ENCODE results near the gene PTPRA. TPM values are rescaled to one million over a fixed set of nuclear protein-coding genes. Genes with fewer than 3 reads are reported as not detected.

The PTPRA gene
- total and polyA plus RNA-seq, 10 of the 15 experiments (the other 5 are each of a cell fraction or from before 2014, with no cell fraction given), result 3.9 to 62.1 (median 34.6) TPM

DNA sequence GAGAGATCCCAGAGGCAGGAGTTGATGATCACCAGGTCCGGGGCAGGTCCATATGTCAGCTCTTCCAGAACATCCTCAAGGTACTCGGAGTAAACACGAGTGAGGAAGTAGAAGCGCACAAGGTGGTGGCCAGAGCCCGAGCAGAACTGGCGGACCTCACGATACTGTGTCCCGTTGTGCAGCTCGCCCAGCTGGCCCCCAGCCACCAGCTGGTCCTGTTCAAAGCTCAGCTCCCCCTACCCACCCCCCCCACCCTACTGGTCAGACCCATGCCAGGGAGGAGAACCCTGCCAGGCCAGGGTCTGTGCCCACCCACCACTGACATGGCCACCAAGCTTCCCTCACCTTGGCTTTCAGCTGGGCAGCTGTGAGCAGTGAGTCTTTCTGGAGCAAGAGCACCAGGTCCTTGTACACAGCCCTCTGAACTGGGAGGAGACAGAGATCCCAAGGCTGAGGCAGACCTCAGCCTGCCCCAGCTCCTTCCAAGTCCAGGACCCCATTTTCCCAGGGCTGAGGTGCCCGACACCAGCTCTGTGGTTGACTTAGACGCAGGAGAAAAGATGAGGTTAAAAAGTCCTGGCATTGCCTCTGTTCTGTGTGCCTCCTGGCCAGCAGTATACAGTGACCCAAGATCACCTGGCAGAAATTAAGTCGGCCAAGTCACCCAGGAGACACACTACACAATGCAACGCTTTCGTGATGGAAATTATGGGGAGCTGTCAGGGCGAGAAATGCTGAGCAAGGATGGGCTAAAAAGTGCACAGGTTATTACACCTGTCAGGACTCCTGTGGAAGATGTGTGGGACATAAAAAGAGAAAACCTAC lies 34.2 kb upstream of the PTPRA start:
- BruUV-seq (replicated peaks), result TSS peak; percentile 61
- intact Hi-C loops (cut with micrococcal nuclease; ENCODE audit: unreplicated experiment), result no loop called here
- ChIA-PET RAD21 (ENCODE audit: unreplicated experiment) (no interaction called here), CTCF (interaction anchor here (0.5 kb wide), 1 partner anchor 307 kb away, joined by 4 read pairs; no protein-coding TSS in a partner anchor), SMC1A (ENCODE audit: uncharacterized antibody, unreplicated experiment) (interaction anchor here (1.2 kb wide), 1 partner anchor 10 kb away, joined by 3 read pairs; no protein-coding TSS in a partner anchor), POLR2A (no interaction called here)
- DNase-seq (ENCODE audit: low read depth, low spot score), result no peak
- Histone ChIP-seq H2AFZ (ENCODE audit: control insufficient read depth, low read depth, low read length) (no peak overlapping the region), H3K4me3 (peak overlapping the region; percentile 83; the same call in 1 of the 2 replicates), H3K79me2 (ENCODE audit: control insufficient read depth, insufficient read depth, low read length) (peaks cover 6% of the 10 kb centered on the region; the same call in 1 of the 2 replicates), H3K27ac (ENCODE audit: control insufficient read depth, insufficient read depth) (no peak overlapping the region), H4K20me1 (ENCODE audit: control insufficient read depth, insufficient read depth) (no peaks in the 10 kb centered on the region), H3K4me1 (ENCODE audit: control insufficient read depth, insufficient read depth, low read length) (peaks cover 14% of the 10 kb centered on the region), H3K36me3 (ENCODE audit: control insufficient read depth in 2 of 2, insufficient read depth in 2 of 2, low read length in 1 of 2) (no peaks in the 10 kb centered on the region), H3K27me3 (replicated peaks in 1 of 2; ENCODE audit: control insufficient read depth in 2 of 2, insufficient read depth in 2 of 2, low read length in 1 of 2) (no peaks in the 10 kb centered on the region), H3K9me3 (replicated peaks; ENCODE audit: control insufficient read depth, insufficient read depth, low read length) (no peaks in the 10 kb centered on the region), H3K9ac (ENCODE audit: control insufficient read depth, insufficient read depth, low read length) (no peak overlapping the region), H3K4me2 (ENCODE audit: control insufficient read depth, insufficient read depth) (peak overlapping the region; percentile 92)
- FAIRE-seq, result no peak
- in situ Hi-C loops (cut with MboI), result no loop called here
- no peak for ATAC-seq
- 98% methylated on average over 15 of the region's 15 CpGs for WGBS (ENCODE audit: insufficient coverage, insufficient replicate concordance, low lambda C conversion rate, missing lambda C conversion rate)
- TF ChIP-seq, protein P1, sequence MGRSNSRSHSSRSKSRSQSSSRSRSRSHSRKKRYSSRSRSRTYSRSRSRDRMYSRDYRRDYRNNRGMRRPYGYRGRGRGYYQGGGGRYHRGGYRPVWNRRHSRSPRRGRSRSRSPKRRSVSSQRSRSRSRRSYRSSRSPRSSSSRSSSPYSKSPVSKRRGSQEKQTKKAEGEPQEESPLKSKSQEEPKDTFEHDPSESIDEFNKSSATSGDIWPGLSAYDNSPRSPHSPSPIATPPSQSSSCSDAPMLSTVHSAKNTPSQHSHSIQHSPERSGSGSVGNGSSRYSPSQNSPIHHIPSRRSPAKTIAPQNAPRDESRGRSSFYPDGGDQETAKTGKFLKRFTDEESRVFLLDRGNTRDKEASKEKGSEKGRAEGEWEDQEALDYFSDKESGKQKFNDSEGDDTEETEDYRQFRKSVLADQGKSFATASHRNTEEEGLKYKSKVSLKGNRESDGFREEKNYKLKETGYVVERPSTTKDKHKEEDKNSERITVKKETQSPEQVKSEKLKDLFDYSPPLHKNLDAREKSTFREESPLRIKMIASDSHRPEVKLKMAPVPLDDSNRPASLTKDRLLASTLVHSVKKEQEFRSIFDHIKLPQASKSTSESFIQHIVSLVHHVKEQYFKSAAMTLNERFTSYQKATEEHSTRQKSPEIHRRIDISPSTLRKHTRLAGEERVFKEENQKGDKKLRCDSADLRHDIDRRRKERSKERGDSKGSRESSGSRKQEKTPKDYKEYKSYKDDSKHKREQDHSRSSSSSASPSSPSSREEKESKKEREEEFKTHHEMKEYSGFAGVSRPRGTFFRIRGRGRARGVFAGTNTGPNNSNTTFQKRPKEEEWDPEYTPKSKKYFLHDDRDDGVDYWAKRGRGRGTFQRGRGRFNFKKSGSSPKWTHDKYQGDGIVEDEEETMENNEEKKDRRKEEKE (IDR thresholded peaks at IDR 0.05), result no peak
- no peak for TF ChIP-seq ESRRA (IDR thresholded peaks at IDR 0.05; ENCODE audit: low read length)
- TF ChIP-seq DPF2 (IDR thresholded peaks at IDR 0.05), result no peak
- no peak for TF ChIP-seq SREBF2 (IDR thresholded peaks at IDR 0.05; ENCODE audit: low read length)
- TF ChIP-seq BCL11A (IDR thresholded peaks at IDR 0.05; ENCODE audit: low read depth, low read length), result no peak
- TF ChIP-seq NR2C2 (IDR thresholded peaks at IDR 0.05; ENCODE audit: borderline replicate concordance, control insufficient read depth, insufficient read length, low read depth), result no peak
- no peak for TF ChIP-seq EGR1 (IDR thresholded peaks at IDR 0.05; ENCODE audit: borderline replicate concordance in 1 of 2, low read depth in 2 of 2, low read length in 2 of 2)
- TF ChIP-seq KAT2A (conservative IDR thresholded peaks at IDR 0.05; ENCODE audit: control insufficient read depth, low read depth, low read length), result no peak
- no peak for TF ChIP-seq WRNIP1 (IDR thresholded peaks at IDR 0.05; ENCODE audit: borderline replicate concordance, low read depth, low read length)
- TF ChIP-seq, protein P2, sequence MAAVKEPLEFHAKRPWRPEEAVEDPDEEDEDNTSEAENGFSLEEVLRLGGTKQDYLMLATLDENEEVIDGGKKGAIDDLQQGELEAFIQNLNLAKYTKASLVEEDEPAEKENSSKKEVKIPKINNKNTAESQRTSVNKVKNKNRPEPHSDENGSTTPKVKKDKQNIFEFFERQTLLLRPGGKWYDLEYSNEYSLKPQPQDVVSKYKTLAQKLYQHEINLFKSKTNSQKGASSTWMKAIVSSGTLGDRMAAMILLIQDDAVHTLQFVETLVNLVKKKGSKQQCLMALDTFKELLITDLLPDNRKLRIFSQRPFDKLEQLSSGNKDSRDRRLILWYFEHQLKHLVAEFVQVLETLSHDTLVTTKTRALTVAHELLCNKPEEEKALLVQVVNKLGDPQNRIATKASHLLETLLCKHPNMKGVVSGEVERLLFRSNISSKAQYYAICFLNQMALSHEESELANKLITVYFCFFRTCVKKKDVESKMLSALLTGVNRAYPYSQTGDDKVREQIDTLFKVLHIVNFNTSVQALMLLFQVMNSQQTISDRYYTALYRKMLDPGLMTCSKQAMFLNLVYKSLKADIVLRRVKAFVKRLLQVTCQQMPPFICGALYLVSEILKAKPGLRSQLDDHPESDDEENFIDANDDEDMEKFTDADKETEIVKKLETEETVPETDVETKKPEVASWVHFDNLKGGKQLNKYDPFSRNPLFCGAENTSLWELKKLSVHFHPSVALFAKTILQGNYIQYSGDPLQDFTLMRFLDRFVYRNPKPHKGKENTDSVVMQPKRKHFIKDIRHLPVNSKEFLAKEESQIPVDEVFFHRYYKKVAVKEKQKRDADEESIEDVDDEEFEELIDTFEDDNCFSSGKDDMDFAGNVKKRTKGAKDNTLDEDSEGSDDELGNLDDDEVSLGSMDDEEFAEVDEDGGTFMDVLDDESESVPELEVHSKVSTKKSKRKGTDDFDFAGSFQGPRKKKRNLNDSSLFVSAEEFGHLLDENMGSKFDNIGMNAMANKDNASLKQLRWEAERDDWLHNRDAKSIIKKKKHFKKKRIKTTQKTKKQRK (IDR thresholded peaks at IDR 0.05; ENCODE audit: low read depth, low read length), result no peak
- TF ChIP-seq, protein P3, sequence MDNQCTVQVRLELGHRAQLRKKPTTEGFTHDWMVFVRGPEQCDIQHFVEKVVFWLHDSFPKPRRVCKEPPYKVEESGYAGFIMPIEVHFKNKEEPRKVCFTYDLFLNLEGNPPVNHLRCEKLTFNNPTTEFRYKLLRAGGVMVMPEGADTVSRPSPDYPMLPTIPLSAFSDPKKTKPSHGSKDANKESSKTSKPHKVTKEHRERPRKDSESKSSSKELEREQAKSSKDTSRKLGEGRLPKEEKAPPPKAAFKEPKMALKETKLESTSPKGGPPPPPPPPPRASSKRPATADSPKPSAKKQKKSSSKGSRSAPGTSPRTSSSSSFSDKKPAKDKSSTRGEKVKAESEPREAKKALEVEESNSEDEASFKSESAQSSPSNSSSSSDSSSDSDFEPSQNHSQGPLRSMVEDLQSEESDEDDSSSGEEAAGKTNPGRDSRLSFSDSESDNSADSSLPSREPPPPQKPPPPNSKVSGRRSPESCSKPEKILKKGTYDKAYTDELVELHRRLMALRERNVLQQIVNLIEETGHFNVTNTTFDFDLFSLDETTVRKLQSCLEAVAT (IDR thresholded peaks at IDR 0.05), result no peak
- no peak for TF ChIP-seq ZZZ3 (IDR thresholded peaks at IDR 0.05; ENCODE audit: control insufficient read depth, insufficient read length, low read depth)
- TF ChIP-seq, protein P4, sequence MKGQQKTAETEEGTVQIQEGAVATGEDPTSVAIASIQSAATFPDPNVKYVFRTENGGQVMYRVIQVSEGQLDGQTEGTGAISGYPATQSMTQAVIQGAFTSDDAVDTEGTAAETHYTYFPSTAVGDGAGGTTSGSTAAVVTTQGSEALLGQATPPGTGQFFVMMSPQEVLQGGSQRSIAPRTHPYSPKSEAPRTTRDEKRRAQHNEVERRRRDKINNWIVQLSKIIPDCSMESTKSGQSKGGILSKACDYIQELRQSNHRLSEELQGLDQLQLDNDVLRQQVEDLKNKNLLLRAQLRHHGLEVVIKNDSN (IDR thresholded peaks at IDR 0.05; ENCODE audit: borderline replicate concordance, extremely low read length, insufficient read depth, low read depth, low read length), result no peak
- no peak for TF ChIP-seq ZNF217 (IDR thresholded peaks at IDR 0.05)
- no peak for TF ChIP-seq GABPA (IDR thresholded peaks at IDR 0.05; ENCODE audit: low read depth)
